ENCODE data around the gene FBXO30.

FBXO30 gene

GRCh38 chr6:145814501-145815308 is at the start of gene FBXO30:
FBXO30 (minus strand) TSS chr6:145814795; CDS start chr6:145806405, 8,390 bp downstream.
- peak; percentile 83 for DNase-seq (ENCODE audit: low read depth)

- DNase-seq (ENCODE audit: low read depth), result no peak
Observed at GRCh38 chr6:145863988-145864616, 49.5 kb upstream of the FBXO30 start.

DNA sequence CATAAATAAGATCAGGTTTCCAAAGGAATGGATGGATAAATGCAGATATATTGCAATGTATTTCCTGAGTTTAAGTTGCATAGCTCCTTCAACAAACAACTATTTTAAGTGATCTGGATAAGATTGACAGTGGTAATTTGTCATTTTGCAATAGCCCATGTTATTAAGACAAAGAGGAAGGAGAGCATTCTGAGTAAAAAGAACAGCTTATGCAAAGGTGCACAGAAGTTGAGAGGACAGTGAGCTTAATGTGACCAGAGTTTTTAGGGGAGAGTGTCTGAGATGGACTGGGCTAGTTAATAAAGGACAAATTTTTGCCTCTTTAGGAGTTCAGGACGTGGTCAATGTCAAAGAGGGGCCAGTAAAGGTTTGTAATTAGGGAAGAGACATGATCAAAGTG is 48.8 kb upstream of the FBXO30 start:
- DNase-seq (ENCODE audit: low read depth), result no peak

GRCh38 chr6:145860562-145860961 is 46.0 kb upstream of the FBXO30 start:
- no peak for DNase-seq (ENCODE audit: low read depth)

GRCh38 chr6:145850671-145851070 is 36.1 kb upstream of the FBXO30 start:
- DNase-seq (ENCODE audit: low read depth), result no peak

- DNase-seq (ENCODE audit: low read depth), result no peak
Observed at GRCh38 chr6:145848541-145848940, 33.9 kb upstream of the FBXO30 start.

DNA sequence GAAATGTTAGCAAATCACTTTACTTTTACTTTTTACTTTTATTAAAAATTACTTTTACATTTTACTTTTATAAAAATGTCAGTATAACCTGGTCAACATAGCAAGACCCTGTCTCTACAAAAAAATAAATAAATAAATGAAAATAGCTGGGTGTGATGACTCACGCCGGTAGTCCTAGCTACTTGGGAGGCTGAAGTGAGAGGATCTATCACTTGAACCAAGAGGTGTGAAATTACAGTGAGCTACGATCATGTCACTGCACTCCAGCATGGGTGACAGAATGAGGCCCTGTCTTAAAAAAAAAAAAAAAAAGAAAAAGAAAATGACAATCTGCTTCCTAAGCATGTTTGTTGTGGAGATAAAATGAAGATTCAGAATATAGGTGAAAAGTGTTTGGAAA is 31.0 kb upstream of the FBXO30 start:
- no peak for DNase-seq (ENCODE audit: low read depth)

DNA sequence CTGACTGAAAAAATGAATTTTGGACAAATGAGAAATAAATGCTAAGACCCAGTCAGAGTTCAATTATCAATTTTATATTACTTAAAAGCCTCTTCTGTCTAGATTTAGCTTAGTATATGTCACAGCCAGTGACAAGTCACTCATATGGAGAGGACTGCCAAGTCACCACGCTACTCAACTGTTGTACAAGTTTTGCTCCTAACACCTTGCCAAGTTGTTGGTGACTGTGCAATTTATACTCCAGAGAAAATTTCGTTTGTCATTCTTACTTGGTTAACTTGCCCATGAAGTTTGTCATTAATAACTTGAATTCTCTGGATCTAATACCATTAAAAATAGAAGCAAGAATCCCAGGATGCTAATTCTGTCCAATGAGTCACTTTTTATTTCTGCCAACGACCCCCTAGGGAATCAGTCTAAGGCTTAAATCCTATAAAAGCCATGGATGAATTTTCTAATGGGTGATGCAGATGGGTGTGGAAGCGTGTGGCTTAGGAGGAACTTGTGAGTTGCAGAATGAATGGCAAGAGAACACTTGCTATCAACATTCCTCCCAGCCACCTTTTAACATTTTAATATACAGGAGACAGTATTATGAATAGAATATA is 30.4 kb upstream of the FBXO30 start:
- no peak for DNase-seq (ENCODE audit: low read depth)

GRCh38 chr6:145842693-145843546 is 28.3 kb upstream of the FBXO30 start:
- DNase-seq (ENCODE audit: low read depth), result no peak

- no peak for DNase-seq (ENCODE audit: low read depth)
Observed at GRCh38 chr6:145841668-145842067, 27.1 kb upstream of the FBXO30 start.

DNA sequence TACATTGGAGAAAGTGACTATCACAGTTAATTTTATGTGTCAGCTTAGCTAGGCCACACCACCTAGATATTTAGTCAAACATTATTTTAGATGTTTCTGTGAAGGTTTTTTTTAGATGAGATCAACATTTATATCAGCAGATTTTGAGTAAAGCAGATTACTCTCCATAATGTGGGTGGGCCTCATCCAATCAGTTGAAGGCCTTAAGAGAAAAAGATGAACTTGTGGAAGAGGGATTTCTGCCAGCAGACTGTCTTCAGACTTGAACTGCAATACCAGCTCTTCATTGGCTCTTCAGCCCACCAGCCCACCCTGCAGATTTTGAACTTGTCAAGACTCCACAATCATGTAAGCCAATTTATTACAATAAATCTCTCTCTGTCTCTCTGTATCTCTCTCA is 25.1 kb upstream of the FBXO30 start:
- DNase-seq (ENCODE audit: low read depth), result no peak

DNA sequence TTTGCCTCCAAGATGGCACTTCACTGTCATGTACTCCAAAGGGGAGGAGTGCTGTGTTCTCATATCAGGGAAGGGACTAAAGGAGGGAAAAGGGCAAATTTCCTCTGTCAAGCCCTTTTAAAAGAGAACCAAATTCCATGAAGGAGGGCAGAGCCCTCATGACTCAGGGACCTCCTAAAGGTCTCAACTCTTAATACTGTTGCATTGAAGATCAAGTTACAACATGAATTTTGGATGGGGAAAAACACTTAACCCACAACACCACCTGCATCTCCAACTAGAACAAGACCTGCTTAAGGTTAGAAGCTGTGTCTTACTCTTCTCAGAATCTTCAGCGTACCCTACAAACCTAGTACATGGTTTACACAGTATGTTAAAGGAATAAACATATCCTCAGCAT is 23.7 kb upstream of the FBXO30 start:
- DNase-seq (ENCODE audit: low read depth), result no peak

DNA sequence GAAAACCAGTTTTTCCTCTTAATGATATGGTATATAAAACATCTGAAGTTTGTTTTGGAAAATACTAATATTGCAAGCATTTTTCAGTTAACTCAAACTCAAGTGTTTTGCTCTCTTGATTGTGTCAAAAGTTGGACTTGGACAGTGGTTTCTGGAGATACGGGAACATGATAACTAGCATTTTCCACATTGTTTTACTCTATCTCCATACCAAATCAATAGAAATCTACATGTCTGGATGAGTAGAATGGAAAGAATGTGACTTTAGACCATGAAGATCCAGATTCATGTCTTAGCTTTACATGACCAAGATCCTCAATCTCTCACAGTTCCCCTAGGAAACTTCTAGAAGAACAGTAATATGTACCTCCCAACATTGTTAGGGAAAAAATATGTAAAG is 22.2 kb upstream of the FBXO30 start:
- no peak for DNase-seq (ENCODE audit: low read depth)

GRCh38 chr6:145836170-145836569 is 21.6 kb upstream of the FBXO30 start:
- DNase-seq (ENCODE audit: low read depth), result no peak

- DNase-seq (ENCODE audit: low read depth), result no peak
Observed at GRCh38 chr6:145830612-145831011, 16.0 kb upstream of the FBXO30 start.

GRCh38 chr6:145829950-145830349 is 15.4 kb upstream of the FBXO30 start:
- DNase-seq (ENCODE audit: low read depth), result no peak

DNA sequence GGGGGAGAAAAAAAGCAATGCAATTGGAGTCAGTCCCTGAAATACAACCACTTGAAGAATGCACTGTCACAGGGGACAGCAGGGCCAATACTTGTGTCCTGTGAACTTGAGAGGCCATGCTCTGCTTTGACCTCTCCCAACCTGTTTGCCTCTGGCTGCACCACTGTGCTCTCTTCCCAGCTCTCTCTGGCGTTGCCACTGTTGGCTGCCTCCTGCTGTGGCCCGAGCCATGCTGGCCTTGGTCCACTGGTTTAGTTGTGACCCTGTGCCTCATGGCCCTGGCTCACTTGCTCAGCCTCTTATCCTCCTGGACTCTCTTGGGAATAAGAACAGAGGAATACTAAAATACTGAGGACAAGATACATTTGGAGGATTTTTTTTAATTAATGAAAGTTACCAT is 14.5 kb upstream of the FBXO30 start:
- no peak for DNase-seq (ENCODE audit: low read depth)

DNA sequence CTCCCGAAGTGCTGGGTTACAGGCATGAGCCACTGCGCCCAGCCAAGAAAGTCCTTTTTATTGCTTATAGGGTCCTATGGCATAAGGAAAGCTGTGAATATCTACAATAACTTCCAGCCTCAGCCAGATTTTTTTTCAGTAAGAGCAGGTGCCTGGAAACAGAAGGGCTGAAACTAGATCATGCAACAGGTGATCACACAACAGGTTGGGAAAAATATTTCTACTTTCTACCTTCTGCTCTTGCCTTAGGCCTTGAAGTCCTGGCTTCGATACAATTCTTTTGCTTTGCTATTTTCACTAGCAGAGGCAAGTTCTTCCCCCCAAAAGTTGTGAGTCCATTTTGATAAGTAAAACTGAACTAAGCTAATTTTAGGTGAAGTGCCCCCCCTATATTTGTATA is 9.7 kb upstream of the FBXO30 start:
- DNase-seq (ENCODE audit: low read depth), result no peak

GRCh38 chr6:145823328-145823944 is 8.8 kb upstream of the FBXO30 start:
- DNase-seq (ENCODE audit: low read depth), result no peak

GRCh38 chr6:145822456-145822855 is 7.9 kb upstream of the FBXO30 start:
- DNase-seq (ENCODE audit: low read depth), result no peak

GRCh38 chr6:145819994-145820393 is 5.4 kb upstream of the FBXO30 start:
- no peak for DNase-seq (ENCODE audit: low read depth)

DNA sequence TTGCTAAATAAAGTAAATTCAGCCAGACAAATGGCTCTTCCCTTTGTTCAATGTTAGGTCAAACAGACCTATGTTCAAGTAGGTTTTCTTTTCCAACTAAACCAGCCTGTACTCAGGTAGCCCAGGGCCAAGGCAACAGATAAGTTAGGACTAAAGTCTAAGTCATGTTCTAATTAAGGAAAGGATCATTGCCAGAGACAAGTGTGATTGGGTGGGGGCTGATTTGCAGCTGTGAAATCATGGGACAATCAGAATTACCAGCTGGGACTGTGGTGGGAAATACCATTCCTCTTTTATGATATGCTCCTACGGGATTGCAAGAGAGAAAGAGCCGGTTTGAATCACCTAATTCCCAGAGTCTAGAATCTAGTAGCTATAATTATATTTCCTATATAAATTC is 4.2 kb upstream of the FBXO30 start:
- no peak for DNase-seq (ENCODE audit: low read depth)

Data from stimulated activated CD8-positive, alpha-beta memory T cell treated with anti-CD3 and anti-CD28 coated beads, Interleukin-12 subunit alpha, Interleukin-12 subunit beta, amount 100 ng/mL, for 4 hours (primary cell).